T-helper 2 cell (primary cell): ENCODE measurements around the gene TLR8.
"Not testable (repeated sequence)": the region's sequence is repeated elsewhere in the genome, so short reads cannot be mapped to it uniquely, and the experiment has no call there.

Source experiments
- DNase-seq, 5 experiments: peaks; one replicate each; pipeline versions ENCODE4 v3.0.0 to v3.0.0-alpha.2; 2012 to 2022

TLR8 gene

DNA sequence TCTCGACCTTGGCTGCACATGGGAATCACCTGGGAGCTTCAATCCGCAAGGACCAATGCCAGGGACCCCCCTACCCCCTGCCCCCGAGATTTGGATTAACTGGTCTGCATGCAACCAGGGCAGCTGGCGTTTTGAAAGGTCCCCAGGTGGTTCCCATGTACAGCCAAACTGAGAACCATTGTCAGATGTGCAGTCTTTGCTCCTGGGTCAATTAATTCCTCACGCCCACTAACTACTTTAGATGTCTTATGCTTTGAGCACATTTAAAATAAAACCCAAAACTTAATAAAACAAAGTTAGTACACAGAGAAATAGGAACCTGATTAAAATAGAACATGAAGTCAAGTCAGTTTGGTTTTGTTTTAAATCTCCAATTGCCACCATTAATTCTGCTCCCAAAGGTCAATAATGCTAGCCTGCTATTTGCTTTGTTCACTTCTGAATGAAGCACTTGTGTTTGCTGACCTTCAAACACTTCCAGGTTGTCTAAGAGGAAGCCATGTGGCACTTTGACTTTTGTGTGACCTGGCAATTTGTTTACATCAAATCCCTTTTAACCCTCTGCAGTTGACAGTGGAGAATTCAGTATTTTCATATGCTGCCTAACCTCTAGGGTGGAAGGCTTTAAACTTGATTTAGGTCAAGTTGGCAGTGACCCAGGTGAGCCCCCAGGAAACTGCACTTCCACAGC, 41.3 kb downstream of the TLR8 start:
- no peak for DNase-seq

GRCh38 chrX:12948495-12948894, 42.1 kb downstream of the TLR8 start:
- DNase-seq, result no peak

DNA sequence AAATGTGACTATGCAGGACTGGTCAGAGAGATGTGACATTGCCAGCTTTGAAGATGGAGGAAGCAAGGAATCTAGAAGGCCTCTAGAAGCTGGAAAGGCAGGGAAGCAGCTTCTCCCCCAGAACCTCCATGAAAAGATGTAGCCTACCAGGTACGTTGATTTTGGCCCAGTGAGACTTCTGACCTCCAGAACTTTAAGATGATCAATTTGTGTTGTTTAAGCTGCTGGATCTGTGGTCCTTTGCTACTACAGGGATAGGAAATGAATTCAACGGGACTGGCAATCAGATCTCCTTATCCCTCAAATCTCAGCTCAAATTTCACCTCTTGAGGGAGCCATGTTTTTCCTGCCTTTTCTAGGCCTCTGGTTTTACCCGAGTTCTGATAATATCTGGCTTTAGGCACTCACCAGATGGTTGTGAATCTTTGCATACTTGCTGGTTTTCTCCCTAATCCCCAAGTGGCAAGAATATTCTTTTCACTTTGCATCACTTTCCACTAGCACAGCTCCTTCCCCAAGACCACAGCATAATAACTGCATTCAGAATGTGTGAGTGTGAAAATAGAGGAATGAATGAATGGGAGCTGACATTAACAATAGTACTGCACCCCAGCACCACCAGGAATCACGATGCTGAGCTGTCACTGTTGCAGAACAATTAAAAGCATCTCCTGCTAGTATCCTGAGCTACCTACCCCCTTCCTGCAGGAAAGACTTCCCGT, 42.9 kb downstream of the TLR8 start:
- no peak for DNase-seq

GRCh38 chrX:12949927-12950656, 43.7 kb downstream of the TLR8 start:
- peak; percentile 45 to 95 (median 74) for DNase-seq

DNA sequence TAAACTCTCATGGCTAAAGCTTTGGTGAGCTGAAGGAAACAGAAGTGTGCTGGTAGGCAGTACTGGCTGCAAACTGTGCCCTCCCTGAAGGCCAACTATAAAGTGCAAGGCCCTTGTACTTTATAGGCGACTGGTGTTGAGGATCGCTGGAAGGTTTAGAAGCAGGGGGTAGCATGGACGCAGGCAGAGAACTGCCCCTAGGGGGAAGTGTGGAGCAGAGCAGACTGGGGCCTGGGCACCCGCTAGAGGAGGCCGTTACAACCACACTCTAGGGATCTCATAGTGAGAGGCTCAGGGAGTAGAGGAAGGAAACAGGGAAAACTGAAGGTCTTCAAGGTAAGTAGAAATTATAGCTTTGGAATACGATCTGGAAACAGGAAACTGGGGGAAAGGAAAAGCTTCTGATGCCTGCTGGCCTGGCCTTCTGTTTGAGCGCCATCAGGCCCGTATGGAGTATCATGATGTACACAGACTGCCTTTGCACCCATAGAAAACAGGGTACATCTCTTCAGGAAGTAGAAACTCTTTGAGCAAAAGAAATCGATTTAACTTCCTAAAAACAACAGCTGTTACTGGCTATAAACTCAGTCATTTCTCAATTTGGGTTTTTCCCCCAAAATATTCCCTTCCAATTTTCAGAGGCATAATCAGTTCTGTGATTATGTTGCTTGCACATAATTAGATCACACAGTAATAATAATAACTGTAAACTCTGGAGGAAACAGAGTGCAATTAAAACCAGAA, 44.6 kb downstream of the TLR8 start:
- DNase-seq, result peak in 4 of 5 experiments; percentile 48 to 87 (median 58)

DNA sequence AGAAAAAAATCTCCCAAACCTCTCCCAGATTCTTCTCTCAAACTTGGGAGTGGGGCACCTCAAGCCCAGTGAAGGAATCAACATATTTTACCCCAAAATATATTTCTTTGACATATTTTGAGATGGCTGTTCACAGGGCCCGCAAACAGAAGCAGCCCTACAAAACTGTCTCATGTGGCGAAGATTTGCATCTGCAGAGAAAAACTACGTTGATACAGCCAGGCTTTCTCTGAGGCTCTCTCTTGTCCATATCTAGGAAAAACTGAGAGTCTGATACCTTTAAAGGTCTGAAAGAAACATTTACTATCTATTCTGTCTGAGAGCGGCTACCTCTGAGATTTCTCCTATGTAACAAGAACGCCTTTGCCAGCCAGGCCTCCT, 45.2 kb downstream of the TLR8 start:
- DNase-seq, result peak in 1 of 5 experiments; percentile 69

GRCh38 chrX:12953420-12953819, 47.0 kb downstream of the TLR8 start:
- peak in 1 of 5 experiments; percentile 46 for DNase-seq

DNA sequence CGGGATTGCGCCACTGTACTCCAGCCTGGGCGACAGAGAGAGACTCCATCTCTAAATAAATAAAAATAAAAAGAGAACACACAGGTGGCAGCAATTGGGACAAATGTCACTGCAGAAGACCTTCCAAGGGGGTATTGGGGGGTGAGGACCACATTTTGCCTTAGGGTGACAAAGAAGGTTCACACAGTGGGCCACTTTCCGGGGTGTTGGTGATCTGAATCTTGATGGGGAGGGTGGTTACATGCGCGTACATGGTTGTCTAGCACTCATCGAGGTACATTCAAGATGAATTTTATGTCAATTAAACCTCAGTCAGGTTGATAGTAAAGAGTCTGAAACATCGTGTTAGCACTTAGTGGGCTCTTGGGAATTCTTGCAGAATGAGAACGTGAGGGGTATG, 48.0 kb downstream of the TLR8 start:
- DNase-seq, result peak in 1 of 5 experiments; percentile 50

GRCh38 chrX:12954981-12955380, 48.6 kb downstream of the TLR8 start:
- peak in 1 of 5 experiments; percentile 53 for DNase-seq

DNA sequence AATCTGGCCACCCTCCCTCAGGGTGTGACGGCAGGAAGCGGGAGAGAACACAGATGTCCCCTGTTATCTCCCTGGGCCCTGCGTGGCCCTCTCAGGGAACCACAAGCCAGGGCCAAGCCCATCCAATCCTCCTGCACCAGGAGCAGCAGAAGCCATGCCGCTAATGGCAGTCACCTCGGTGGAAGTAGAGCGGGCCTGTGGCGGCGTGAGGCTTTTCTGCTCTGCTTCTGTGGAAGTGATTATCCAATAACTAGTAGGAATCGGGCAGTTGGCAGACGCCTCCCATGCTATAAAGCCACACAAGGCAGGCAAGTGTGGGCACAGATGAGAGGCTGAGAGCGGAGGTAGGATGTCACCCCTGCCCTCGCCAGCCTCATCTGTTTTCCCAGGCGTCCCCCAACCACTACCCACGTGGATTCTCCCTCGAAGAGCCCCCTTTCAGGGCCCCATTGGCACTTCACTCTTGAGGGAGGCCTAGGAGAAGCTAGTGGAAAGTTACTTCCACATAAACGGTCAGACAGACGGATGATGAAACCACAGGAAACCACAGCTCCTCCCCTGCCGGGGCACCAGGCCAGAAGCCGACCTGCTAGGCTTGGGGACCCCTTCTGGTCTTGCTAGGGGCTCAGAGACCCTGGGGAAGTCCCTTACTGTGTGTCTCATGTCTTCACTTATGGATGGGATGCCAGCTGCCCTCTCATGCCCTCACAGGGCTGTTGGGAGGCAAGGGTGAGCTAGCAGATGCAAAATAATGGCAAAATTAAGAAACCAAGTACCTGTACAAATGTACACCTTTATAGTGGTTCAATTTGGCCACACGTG, 49.7 kb downstream of the TLR8 start:
- DNase-seq, result peak in 3 of 5 experiments; percentile 40 to 84 (median 82)

DNA sequence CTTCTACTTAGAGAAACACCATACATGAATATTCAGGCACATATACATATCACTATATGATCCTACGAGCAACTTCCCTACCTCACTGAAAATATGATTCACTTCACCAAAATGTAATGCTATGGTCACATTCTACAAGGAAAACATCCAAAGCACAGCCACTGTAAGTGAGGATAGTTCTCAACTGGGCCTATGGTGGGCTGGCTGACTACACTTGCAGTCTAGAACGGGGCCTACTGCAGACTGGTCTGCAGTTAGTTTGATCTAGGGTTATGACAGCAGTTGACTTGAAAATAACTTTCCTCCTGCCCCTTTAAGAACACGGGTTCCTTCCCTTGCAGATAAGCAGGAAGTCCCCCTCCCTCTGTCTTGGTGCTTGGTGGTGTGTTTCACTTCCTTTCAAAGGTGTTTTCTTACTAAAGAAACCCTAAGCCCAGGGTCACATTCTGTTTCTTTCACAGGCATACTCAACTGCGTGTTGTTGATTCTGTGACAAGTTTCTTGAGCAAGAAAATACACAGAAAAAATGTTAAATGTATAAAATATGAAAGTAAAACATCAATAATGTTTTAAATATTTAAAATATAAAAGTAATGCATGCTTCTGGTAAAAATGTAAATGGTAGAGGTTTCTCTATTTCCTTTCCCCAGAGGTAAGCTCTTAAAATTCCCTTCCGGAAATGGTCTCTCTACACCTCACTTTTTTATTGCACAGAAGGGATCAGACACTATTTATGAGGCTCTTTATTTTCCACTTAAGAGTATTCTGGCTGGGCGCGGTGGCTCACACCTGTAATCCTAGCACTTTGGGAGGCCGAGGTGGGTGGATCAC, 50.5 kb downstream of the TLR8 start:
- DNase-seq, result peak in 3 of 5 experiments; percentile 43 to 95 (median 81)

DNA sequence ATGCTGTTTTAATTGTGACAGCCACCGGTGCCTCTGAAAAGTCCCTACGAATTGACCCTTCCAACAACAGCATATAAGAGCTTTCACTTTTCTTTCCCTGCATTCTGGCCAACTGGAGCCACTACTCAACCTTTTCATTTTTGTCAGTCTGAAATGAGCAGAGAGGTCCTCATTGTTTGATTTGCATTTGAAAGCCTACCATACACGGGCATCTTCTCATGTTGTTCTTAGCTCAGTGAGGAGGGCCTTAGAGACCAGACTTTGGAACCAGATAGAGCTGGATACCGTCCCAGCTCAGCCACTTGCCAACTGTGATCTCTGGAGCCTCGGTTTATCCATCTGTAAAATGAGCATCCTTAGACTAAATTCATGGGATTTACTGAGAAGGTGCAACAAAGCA, 51.6 kb downstream of the TLR8 start:
- DNase-seq, result peak in 1 of 5 experiments; percentile 43

DNA sequence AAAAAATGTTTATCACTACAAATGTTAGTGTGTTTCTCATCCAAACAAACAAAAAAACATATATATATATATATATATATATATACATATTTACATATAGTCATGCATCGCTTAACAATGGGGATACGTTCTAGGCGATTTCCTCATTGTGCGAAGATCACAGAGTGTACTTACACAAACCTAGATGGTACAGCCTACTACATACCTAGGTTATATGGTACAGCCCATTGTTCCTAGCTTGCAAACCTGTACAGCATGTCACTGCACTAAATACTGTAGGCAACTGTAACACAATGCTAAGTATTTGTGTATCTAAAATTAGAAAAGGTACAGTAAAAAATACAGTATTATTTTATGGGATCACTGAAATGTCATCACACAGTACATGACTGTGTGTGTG, 52.0 kb downstream of the TLR8 start:
- peak in 1 of 5 experiments; percentile 77 for DNase-seq

GRCh38 chrX:12961196-12961718, 54.8 kb downstream of the TLR8 start:
- no peak for DNase-seq

DNA sequence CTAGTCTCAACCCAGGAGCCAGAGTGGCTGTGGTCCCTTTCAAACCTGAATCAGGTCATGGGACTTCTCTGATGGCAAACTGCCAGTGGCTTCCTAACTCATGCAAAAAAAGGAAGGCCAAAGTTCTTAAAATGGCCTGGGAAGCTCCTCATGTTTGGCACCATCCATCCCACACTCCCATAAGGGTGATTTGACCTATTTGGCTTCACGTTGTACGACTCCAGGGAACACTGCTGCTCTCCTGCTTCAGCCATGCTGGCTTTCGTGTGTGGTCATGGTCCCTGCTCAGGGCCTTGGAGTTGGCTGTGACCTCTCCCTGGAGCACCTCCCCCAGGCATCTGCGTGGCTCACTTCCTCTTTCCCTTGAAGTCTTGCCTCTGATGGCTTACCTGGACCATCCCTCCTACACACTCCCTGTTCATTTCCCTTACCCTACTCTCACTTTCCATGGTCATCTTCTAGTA, 55.7 kb downstream of the TLR8 start:
- no peak for DNase-seq

DNA sequence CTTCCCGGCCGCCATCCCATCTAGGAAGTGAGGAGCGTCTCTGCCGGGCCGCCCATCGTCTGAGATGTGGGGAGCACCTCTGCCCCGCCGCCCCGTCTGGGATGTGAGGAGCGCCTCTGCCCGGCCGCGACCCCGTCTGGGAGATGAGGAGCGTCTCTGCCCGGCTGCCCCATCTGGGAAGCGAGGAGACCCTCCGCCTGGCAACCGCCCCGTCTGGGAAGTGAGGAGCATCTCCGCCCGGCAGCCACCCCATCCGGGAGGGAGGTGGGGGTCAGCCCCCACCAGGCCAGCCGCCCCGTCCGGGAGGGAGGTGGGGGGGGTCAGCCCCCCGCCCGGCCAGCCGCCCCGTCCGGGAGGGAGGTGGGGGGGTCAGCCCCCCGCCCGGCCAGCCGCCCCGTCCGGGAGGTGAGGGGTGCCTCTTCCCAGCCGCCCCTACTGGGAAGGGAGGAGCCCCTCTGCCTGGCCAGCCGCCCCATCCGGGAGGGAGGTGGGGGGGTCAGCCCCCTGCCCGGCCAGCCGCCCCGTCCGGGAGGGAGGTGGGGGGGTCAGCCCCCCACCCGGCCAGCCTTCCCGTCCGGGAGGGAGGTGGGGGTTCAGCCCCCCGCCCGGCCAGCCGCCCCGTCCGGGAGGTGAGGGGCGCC, 56.9 kb downstream of the TLR8 start:
- not testable (repeated sequence) for DNase-seq

DNA sequence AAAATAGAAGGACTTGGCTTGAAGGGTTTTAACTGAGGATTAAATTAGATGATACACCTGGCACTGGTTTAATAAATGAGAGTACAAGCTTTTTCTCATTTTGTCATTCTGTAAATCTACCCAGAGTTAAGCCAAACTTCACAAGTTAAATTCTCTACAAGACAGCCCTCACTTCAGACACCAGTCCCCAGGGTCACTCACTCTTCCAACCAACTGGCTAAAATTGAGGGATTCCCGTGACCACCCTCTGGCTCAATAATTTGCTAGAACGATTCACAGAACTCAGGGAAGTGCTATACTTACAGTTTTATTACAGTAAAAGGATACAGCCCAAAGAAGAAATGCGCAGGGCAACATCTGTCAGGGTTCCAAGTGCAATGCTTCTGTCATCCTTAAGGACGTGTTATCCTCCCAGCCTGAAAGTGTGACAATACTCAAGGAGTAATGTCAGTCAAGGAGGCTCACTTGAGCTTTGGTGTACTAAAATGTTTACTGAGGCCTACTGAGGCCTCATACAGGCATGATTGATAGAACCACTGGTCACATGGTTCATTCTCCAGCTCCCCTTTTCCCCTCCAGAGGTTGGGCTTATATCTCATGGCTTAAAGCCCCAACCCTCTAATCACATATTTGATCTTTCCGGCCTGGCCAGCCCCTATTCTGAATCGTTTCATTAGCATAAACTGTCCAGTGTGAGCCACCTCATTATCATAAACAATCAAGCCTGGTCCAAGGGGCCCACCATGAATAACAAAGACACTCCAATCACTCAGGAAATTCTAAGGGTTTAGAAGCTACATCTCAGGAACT, 58.9 kb downstream of the TLR8 start:
- DNase-seq, result no peak

GRCh38 chrX:12966151-12966550, 59.7 kb downstream of the TLR8 start:
- DNase-seq, result no peak
